HCT116 (cell line): Measurements from ENCODE around the gene CCDC159. TPM values are rescaled to one million over a fixed set of nuclear protein-coding genes. Genes with fewer than 3 reads are reported as not detected.

ENCODE experiments used
- ATAC-seq: fragments of 200-7000 bp; cut with Tn5 transposase; 2 replicates; pipeline ENCODE4 v1.9.1; 2020; ENCODE audit warnings: mild to moderate bottlenecking, moderate library complexity
- BruUV-seq: library from RNA; stranded (reverse); fragments of 400-500 nt; replicated peaks from 2 replicates; lab custom pipeline; 2021; lab: Mats Ljungman, UMichigan
- CTCF ChIA-PET: fragments of 300-600 bp; sonication (Branson Sonifier 250); formaldehyde crosslinking; loops from one replicate; lab custom pipeline; 2021; ENCODE audit warnings: antibody characterized with exemption; lab: Charles Lee
- POLR2A ChIA-PET: fragments of 300-600, 350-600 bp; sonication (Branson Sonifier 250); formaldehyde crosslinking; loops from one replicate; lab custom pipeline; 2021; ENCODE audit warnings: antibody characterized with exemption; lab: Charles Lee
- RAD21 ChIA-PET, 2 experiments: fragments of 300-600 bp; sonication (Branson Sonifier 250); formaldehyde crosslinking; loops; one replicate each; lab custom pipeline; 2023; ENCODE audit warnings: low total read pairs in 2 of 2; ENCODE audit not compliant: uncharacterized antibody in 2 of 2, unreplicated experiment in 2 of 2, low non-redundant PET in 1 of 2; lab: Charles Lee
- DNase-seq: peaks from one replicate; pipeline ENCODE4 v3.0.0-alpha.2; 2010; ENCODE audit warnings: low read depth, low spot score
- H2AFZ ChIP-seq: fragments of 200-600 bp; shearing (Covaris generic), sonication (generic); 2 replicates; pipeline ENCODE4 v1.6.1; 2017; ENCODE audit warnings: low read depth, mixed run types, mixed read lengths, antibody characterized with exemption, low read length; ENCODE audit not compliant: poor library complexity, severe bottlenecking
- H3K27ac ChIP-seq: 2 replicates; pipeline ENCODE4 v1.5.1; 2012; ENCODE audit warnings: low read depth, low read length
- H3K27me3 ChIP-seq: fragments of 200-600 bp; sonication (generic); 2 replicates; pipeline ENCODE4 v1.6.1; 2016; ENCODE audit warnings: mixed run types, low read length, mixed read lengths; ENCODE audit not compliant: insufficient read depth
- H3K36me3 ChIP-seq, 2 experiments: fragments of 200-500 bp in 1 of 2; fragments of 200-600 bp in 1 of 2; sonication (Bioruptor generic) in 1 of 2; sonication (generic) in 1 of 2; 2 replicates each; pipeline versions ENCODE4 v1.5.1 to v1.6.1; 2014 to 2016; ENCODE audit warnings: low read length in 2 of 2, inconsistent platforms in 1 of 2, mixed read lengths in 1 of 2, mixed run types in 1 of 2; ENCODE audit not compliant: insufficient read depth in 2 of 2, control insufficient read depth in 1 of 2
- H3K4me1 ChIP-seq, 2 experiments: fragments of 200-600 bp in 1 of 2; sonication (generic) in 1 of 2; 2 replicates each; pipeline versions ENCODE4 v1.5.1 to v1.6.1; 2012 to 2017; ENCODE audit warnings: low read length in 2 of 2, inconsistent platforms in 1 of 2, mild to moderate bottlenecking in 1 of 2, mixed read lengths in 1 of 2, mixed run types in 1 of 2, moderate library complexity in 1 of 2; ENCODE audit not compliant: insufficient read depth in 2 of 2, control insufficient read depth in 1 of 2
- H3K4me2 ChIP-seq: fragments of 200-600 bp; sonication (generic); 2 replicates; pipeline ENCODE4 v1.6.1; 2017; ENCODE audit warnings: mixed run types, low read length, mixed read lengths
- H3K4me3 ChIP-seq, 2 experiments: fragments of 200-600 bp in 1 of 2; sonication (generic) in 1 of 2; replicated peaks in 1 of 2; 2 replicates each; pipeline ENCODE4 v1.5.1; 2011 to 2016; ENCODE audit warnings: low read length in 2 of 2, control low read depth in 1 of 2, low read depth in 1 of 2, mild to moderate bottlenecking in 1 of 2, mixed read lengths in 1 of 2, mixed run types in 1 of 2
- H3K79me2 ChIP-seq: fragments of 200-600 bp; sonication (generic); 2 replicates; pipeline ENCODE4 v1.6.1; 2017; ENCODE audit warnings: mild to moderate bottlenecking, mixed run types, low read length, moderate library complexity, mixed read lengths; ENCODE audit not compliant: insufficient read depth
- H3K9ac ChIP-seq: fragments of 200-600 bp; sonication (generic); 2 replicates; pipeline ENCODE4 v1.6.1; 2016; ENCODE audit warnings: low read length, mixed read lengths
- H3K9me2 ChIP-seq: fragments of 200-600 bp; sonication (generic), shearing (Covaris generic); 2 replicates; pipeline ENCODE4 v1.6.1; 2017; ENCODE audit warnings: mixed run types, mild to moderate bottlenecking, moderate library complexity; ENCODE audit not compliant: insufficient read depth
- H3K9me3 ChIP-seq, 2 experiments: fragments of 200-500 bp in 1 of 2; fragments of 200-600 bp in 1 of 2; sonication (Bioruptor generic) in 1 of 2; sonication (generic) in 1 of 2; 2 replicates each; pipeline ENCODE4 v1.6.1; 2014 to 2017; ENCODE audit warnings: low read length in 2 of 2, mixed read lengths in 2 of 2, inconsistent platforms in 1 of 2, low read depth in 1 of 2, mild to moderate bottlenecking in 1 of 2, mixed run types in 1 of 2, moderate library complexity in 1 of 2; ENCODE audit not compliant: control insufficient read depth in 1 of 2, insufficient read depth in 1 of 2
- H4K20me1 ChIP-seq: fragments of 200-600 bp; sonication (generic), shearing (Covaris generic); 2 replicates; pipeline ENCODE4 v1.6.1; 2017; ENCODE audit warnings: mixed run types, mild to moderate bottlenecking, moderate library complexity; ENCODE audit not compliant: insufficient read depth
- ATF3 ChIP-seq: IDR thresholded peaks from 2 replicates; pipeline ENCODE4 v1.6.1; 2012
- CBX3 ChIP-seq: IDR thresholded peaks from 2 replicates; pipeline ENCODE4 v1.6.1; 2012; ENCODE audit warnings: low read depth
- CTCF ChIP-seq, 3 experiments: fragments of 200-600 bp in 1 of 3; sonication (generic) in 1 of 3; IDR thresholded peaks in 2 of 3; conservative IDR thresholded peaks in 1 of 3; 2 replicates each; pipeline ENCODE4 v1.5.1; 2012 to 2017; ENCODE audit warnings: low read depth in 2 of 3, low read length in 2 of 3, antibody characterized with exemption in 1 of 3, borderline replicate concordance in 1 of 3, control low read depth in 1 of 3, mild to moderate bottlenecking in 1 of 3, mixed read lengths in 1 of 3, mixed run types in 1 of 3, moderate library complexity in 1 of 3; ENCODE audit not compliant: insufficient read depth in 1 of 3
- FOSL1 ChIP-seq: IDR thresholded peaks from 2 replicates; pipeline ENCODE4 v1.6.1; 2012; ENCODE audit warnings: low read depth
- MAX ChIP-seq: IDR thresholded peaks from 2 replicates; pipeline ENCODE4 v1.6.1; 2012
- REST ChIP-seq: IDR thresholded peaks from 2 replicates; pipeline ENCODE4 v1.6.1; 2012; ENCODE audit warnings: low read depth
- SIN3A ChIP-seq: IDR thresholded peaks from 2 replicates; pipeline ENCODE4 v1.6.1; 2012; ENCODE audit warnings: low read depth
- SP1 ChIP-seq: IDR thresholded peaks from 2 replicates; pipeline ENCODE4 v1.6.1; 2012; ENCODE audit warnings: low read depth
- SRF ChIP-seq: IDR thresholded peaks from 2 replicates; pipeline ENCODE4 v1.6.1; 2012; ENCODE audit warnings: low read depth
- intact Hi-C: fragments of 100-400 bp; cut with micrococcal nuclease; formaldehyde crosslinking; loops from 2 replicates; pipeline ENCODE4 v1.10.0; 2022
- total RNA-seq: library from RNA; stranded (reverse); gene quantifications from one replicate; pipeline ENCODE4 v1.2.1, GENCODE V29; 2021; ENCODE audit not compliant: unreplicated experiment

Gene CCDC159
- total RNA-seq, 1 experiment from 2014 or later, result 7.7 TPM

- intact Hi-C loops, result loop anchor here (5.0 kb wide), 1 partner anchor 91 kb away; no protein-coding TSS in a partner anchor
- Histone ChIP-seq H3K36me3 (no peaks in the 10 kb centered on the region), H3K4me3 (peak overlapping the region; percentile 69 to 71), H2AFZ (no peak overlapping the region), H3K4me2 (peak overlapping the region; percentile 97), H3K27ac (peak overlapping the region; percentile 81), H3K4me1 (peaks cover 28 to 60% of the 10 kb centered on the region in 2 experiments), H3K9me2 (no peaks in the 10 kb centered on the region), H4K20me1 (no peaks in the 10 kb centered on the region), H3K9me3 (no peaks in the 10 kb centered on the region), H3K27me3 (no peaks in the 10 kb centered on the region), H3K79me2 (0 out of 2 replicates have a peak, but pooled peaks cover 3% of the 10 kb centered on the region), H3K9ac (peak overlapping the region; percentile 79)
- RAD21 ChIA-PET, result interaction anchor here in 1 of 2 experiments (0.6 to 1.5 kb wide), 3 partner anchors 9 to 62 kb away, joined by 3 to 4 read pairs (median 3); partner anchors contain the start of gene SWSAP1
- no peak for ATAC-seq
- POLR2A ChIA-PET, result interaction anchor here (0.8 to 2.8 kb wide), 5 partner anchors 9 to 51 kb away, joined by 4 to 12 read pairs (median 6); partner anchors contain the start of genes CCDC159, ODAD3, PRKCSH and RGL3
- CTCF ChIA-PET, result interaction anchor here (0.6 to 4.4 kb wide), 18 partner anchors 8 to 145 kb away, joined by 3 to 48 read pairs (median 4); partner anchors contain the start of genes CCDC159, ECSIT, ODAD3 and PRKCSH
- TF ChIP-seq CBX3 (no peak), SP1 (no peak), REST (no peak), CTCF (IDR thresholded peaks at IDR 0.05 in 2 of 3, conservative IDR thresholded peaks at IDR 0.05 in 1 of 3; ENCODE audit: borderline replicate concordance in 1 of 3, insufficient read depth in 1 of 3, low read depth in 2 of 3, low read length in 2 of 3) (no peak), SIN3A (no peak), MAX (no peak), FOSL1 (no peak), SRF (no peak), ATF3 (no peak)
- no TSS peak for BruUV-seq
- no peak for DNase-seq
Measured at GRCh38 chr19:11383706-11384048, 37.4 kb downstream of the CCDC159 start.
